ENCODE data around the gene CHIC2. TPM values are rescaled to one million over a fixed set of nuclear protein-coding genes. Genes with fewer than 3 reads are reported as not detected.

Gene CHIC2
- total RNA-seq, 2 donors from 2014 or later: 10.2 to 14.4 TPM

DNA sequence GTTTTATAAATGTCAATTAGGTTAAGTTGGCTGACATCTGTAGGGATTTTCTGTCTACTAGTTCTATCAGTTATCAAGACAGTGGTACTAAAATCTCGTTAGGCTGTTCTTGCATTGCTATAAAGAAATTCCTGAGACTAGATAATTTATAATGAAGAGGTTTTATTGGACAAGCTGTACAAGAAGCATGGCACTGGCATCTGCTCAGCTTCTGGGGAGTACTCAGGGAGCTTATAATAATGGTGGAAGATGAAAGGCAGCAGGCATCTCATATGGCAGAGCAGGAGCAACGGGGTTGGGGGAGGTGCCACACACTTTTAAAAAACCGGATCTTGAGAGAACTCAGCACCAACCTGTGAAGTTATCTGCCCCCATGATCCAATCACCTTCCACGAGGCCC, 28.2 kb downstream of the CHIC2 start:
- Mint-ChIP-seq H3K27me3 (ENCODE audit: insufficient read depth) (no peaks in the 10 kb centered on the region), H3K36me3 (ENCODE audit: low read depth) (peaks cover 25% of the 10 kb centered on the region), H3K9me3 (no peaks in the 10 kb centered on the region), H3K4me1 (peaks cover 14% of the 10 kb centered on the region), H3K4me3 (no peak overlapping the region), H3K27ac (no peak overlapping the region)
- peaks cover 13% of the 10 kb centered on the region for H3K36me3 ChIP-seq (ENCODE audit: control insufficient read depth, insufficient read depth, low read length)
- H3K9me3 ChIP-seq (ENCODE audit: control insufficient read depth, low read length): no peaks in the 10 kb centered on the region
- TF ChIP-seq, protein P1, sequence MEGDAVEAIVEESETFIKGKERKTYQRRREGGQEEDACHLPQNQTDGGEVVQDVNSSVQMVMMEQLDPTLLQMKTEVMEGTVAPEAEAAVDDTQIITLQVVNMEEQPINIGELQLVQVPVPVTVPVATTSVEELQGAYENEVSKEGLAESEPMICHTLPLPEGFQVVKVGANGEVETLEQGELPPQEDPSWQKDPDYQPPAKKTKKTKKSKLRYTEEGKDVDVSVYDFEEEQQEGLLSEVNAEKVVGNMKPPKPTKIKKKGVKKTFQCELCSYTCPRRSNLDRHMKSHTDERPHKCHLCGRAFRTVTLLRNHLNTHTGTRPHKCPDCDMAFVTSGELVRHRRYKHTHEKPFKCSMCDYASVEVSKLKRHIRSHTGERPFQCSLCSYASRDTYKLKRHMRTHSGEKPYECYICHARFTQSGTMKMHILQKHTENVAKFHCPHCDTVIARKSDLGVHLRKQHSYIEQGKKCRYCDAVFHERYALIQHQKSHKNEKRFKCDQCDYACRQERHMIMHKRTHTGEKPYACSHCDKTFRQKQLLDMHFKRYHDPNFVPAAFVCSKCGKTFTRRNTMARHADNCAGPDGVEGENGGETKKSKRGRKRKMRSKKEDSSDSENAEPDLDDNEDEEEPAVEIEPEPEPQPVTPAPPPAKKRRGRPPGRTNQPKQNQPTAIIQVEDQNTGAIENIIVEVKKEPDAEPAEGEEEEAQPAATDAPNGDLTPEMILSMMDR (conservative IDR thresholded peaks at IDR 0.05): no peak
- H3K27ac ChIP-seq (ENCODE audit: low read depth, low read length): no peak overlapping the region
- H3K9ac ChIP-seq (ENCODE audit: extremely low read depth, low read length, poor library complexity, severe bottlenecking): no peak overlapping the region
- H3K4me1 ChIP-seq (ENCODE audit: control insufficient read depth, insufficient read depth, low read length): no peaks in the 10 kb centered on the region
- no peak overlapping the region for H3K4me3 ChIP-seq (ENCODE audit: low read length)
- 89% methylated on average over 4 of the region's 4 CpGs; no CpG with 5 or more reads in 1 of the 2 experiments for WGBS, 2 experiments (ENCODE audit: insufficient coverage in 1 of 2, insufficient read length in 1 of 2)
- no peaks in the 10 kb centered on the region for H3K27me3 ChIP-seq (ENCODE audit: control insufficient read depth, insufficient read depth, low read length, poor library complexity, severe bottlenecking)
- DNase-seq: no peak

DNA sequence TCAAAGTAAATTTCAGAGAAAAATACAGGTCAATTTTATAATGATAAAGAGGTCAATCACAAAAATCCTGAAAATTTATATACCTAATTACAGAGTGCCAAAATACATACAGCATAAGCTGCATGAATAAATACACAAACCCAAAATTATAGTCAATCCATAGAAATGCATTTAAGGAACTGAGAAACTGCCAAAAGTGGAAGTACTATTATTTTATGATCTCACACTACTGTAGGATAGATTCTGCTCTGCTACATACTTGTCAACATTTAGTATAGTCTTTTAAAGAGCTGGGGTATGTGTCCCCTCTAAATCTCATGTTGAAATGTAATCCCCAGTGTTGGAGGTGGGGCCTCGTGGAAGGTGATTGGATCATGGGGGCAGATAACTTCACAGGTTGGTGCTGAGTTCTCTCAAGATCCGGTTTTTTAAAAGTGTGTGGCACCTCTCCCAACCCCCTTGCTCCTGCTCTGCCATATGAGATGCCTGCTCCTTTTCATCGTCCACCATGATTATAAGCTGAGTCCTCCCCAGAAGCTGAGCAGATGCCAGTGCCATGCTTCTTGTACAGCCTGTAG, 31.8 kb downstream of the CHIC2 start:
- Mint-ChIP-seq H3K36me3 (ENCODE audit: low read depth) (peaks cover 20% of the 10 kb centered on the region), H3K9me3 (no peaks in the 10 kb centered on the region), H3K27me3 (ENCODE audit: insufficient read depth) (no peaks in the 10 kb centered on the region), H3K27ac (no peak overlapping the region), H3K4me1 (peaks cover 14% of the 10 kb centered on the region), H3K4me3 (peak overlapping the region; percentile 58)
- H3K4me3 ChIP-seq (ENCODE audit: low read length): peak overlapping the region; percentile 69
- no peaks in the 10 kb centered on the region for H3K27me3 ChIP-seq (ENCODE audit: control insufficient read depth, insufficient read depth, low read length, poor library complexity, severe bottlenecking)
- TF ChIP-seq, protein P1 (conservative IDR thresholded peaks at IDR 0.05): no peak
- no peak overlapping the region for H3K27ac ChIP-seq (ENCODE audit: low read depth, low read length)
- 43 to 47% methylated on average over 3 of the region's 3 CpGs for WGBS, 2 experiments (ENCODE audit: insufficient coverage in 1 of 2, insufficient read length in 1 of 2)
- H3K9ac ChIP-seq (ENCODE audit: extremely low read depth, low read length, poor library complexity, severe bottlenecking): no peak overlapping the region
- no peaks in the 10 kb centered on the region for H3K9me3 ChIP-seq (ENCODE audit: control insufficient read depth, low read length)
- no peak for DNase-seq
- H3K4me1 ChIP-seq (ENCODE audit: control insufficient read depth, insufficient read depth, low read length): no peaks in the 10 kb centered on the region
- H3K36me3 ChIP-seq (ENCODE audit: control insufficient read depth, insufficient read depth, low read length): no peaks in the 10 kb centered on the region

DNA sequence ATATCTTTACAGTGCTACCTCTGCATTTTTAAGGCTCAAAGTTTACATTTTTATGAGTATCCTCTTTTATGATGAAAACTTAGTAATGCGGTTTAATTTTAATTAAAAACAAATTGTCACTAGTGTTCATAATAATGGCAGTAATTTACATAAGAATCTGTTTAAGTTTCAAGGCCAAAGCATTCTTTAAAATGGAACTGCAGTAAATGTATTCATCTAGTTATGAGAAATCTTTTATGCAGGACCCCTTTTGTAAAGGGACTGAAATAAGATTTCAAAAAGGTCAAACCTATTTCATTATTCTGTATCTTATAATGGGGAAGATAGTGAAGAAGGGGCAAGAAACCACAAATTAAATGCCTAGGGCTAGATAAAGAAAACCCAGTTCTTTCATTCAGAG, 37.1 kb downstream of the CHIC2 start:
- DNase-seq: no peak
- no CpG with 5 or more reads among the region's 1 CpG for WGBS, 2 experiments (ENCODE audit: insufficient coverage in 1 of 2, insufficient read length in 1 of 2)
- Histone ChIP-seq H3K36me3 (ENCODE audit: control insufficient read depth, insufficient read depth, low read length) (no peaks in the 10 kb centered on the region), H3K9me3 (ENCODE audit: control insufficient read depth, low read length) (peaks cover 3% of the 10 kb centered on the region), H3K27me3 (ENCODE audit: control insufficient read depth, insufficient read depth, low read length, poor library complexity, severe bottlenecking) (no peaks in the 10 kb centered on the region), H3K4me3 (ENCODE audit: low read length) (no peak overlapping the region), H3K27ac (ENCODE audit: low read depth, low read length) (no peak overlapping the region), H3K4me1 (ENCODE audit: control insufficient read depth, insufficient read depth, low read length) (no peaks in the 10 kb centered on the region), H3K9ac (ENCODE audit: extremely low read depth, low read length, poor library complexity, severe bottlenecking) (no peak overlapping the region)
- Mint-ChIP-seq H3K4me1 (peaks cover 6% of the 10 kb centered on the region), H3K9me3 (peaks cover 4% of the 10 kb centered on the region), H3K4me3 (no peak overlapping the region), H3K27ac (no peak overlapping the region), H3K36me3 (ENCODE audit: low read depth) (peaks cover 4% of the 10 kb centered on the region), H3K27me3 (ENCODE audit: insufficient read depth) (no peaks in the 10 kb centered on the region)
- TF ChIP-seq, protein P1 (conservative IDR thresholded peaks at IDR 0.05): no peak

Measured in endodermal cell (in vitro differentiated cells).